Tibial nerve (tissue), 4 donors: ENCODE data around the gene RTP5.

Experiments used
- EP300 ChIP-seq, 2 donors: sonication (generic); formaldehyde crosslinking; IDR thresholded peaks; one replicate each; pipeline ENCODE4 v1.6.1; 2017; ENCODE audit warnings: antibody characterized with exemption in 2 of 2, mild to moderate bottlenecking in 1 of 2
- POLR2A ChIP-seq, 2 donors: fragments of 450-650 bp; IDR thresholded peaks; one replicate each; pipeline ENCODE4 v1.6.1; 2017; ENCODE audit warnings: antibody characterized with exemption in 2 of 2, mild to moderate bottlenecking in 2 of 2, moderate library complexity in 2 of 2
- TF ChIP-seq, protein P1 (sequence below), 5 experiments: fragments of 200-600 bp in 3 of 5; fragments of 450-650 bp in 2 of 5; sonication (generic) in 3 of 5; IDR thresholded peaks; one replicate each; pipeline ENCODE4 v1.5.1; 2016 to 2019; ENCODE audit warnings: antibody characterized with exemption in 5 of 5, mild to moderate bottlenecking in 3 of 5, moderate library complexity in 2 of 5

DNA sequence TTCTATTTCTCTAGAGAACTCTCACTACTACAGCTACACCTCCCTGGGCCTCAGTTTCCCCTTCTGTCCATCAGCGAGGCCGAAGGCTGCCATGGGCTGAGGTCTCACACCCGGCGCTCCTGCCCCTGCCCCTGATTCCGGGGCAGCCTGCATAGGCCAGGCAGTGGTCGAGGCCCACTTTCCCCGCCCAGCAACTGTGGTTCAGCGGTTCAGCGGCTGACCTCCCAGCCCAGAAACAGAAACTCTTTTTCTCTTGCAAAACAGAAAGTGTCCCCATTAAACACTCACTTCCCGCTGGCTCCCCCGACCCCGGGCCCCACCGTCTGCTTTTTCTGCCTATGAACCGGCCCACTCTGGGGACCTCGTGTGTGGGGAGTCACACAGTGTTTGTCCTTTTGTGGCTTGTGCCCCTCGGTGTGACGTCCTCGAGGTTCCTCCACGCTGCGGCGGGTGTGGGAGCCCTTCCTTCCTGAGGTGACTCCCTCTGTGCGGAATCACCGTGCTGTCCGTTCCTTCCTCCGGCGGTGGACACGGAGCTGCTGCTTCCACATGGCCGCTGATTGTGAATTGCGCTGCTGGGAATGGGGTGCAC is 26.8 kb upstream of the RTP5 start:
- TF ChIP-seq POLR2A (IDR thresholded peaks at IDR 0.05) (no peak), EP300 (IDR thresholded peaks at IDR 0.05) (peak in 1 of 2 donors; percentile 53)
- TF ChIP-seq, protein P1, sequence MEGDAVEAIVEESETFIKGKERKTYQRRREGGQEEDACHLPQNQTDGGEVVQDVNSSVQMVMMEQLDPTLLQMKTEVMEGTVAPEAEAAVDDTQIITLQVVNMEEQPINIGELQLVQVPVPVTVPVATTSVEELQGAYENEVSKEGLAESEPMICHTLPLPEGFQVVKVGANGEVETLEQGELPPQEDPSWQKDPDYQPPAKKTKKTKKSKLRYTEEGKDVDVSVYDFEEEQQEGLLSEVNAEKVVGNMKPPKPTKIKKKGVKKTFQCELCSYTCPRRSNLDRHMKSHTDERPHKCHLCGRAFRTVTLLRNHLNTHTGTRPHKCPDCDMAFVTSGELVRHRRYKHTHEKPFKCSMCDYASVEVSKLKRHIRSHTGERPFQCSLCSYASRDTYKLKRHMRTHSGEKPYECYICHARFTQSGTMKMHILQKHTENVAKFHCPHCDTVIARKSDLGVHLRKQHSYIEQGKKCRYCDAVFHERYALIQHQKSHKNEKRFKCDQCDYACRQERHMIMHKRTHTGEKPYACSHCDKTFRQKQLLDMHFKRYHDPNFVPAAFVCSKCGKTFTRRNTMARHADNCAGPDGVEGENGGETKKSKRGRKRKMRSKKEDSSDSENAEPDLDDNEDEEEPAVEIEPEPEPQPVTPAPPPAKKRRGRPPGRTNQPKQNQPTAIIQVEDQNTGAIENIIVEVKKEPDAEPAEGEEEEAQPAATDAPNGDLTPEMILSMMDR (IDR thresholded peaks at IDR 0.05), result no peak
